Osteocyte (in vitro differentiated cells): ENCODE measurements around the gene OR2AT4. TPM values are rescaled to one million over a fixed set of nuclear protein-coding genes. Genes with fewer than 3 reads are reported as not detected.
"Not testable (repeated sequence)": the region's sequence is repeated elsewhere in the genome, so short reads cannot be mapped to it uniquely, and the experiment has no call there.

Experiments used
- DNase-seq: peaks from one replicate; pipeline ENCODE4 v3.0.0; 2021; ENCODE audit warnings: mixed read lengths; ENCODE audit not compliant: unreplicated experiment; ENCODE audit errors: extremely low spot score
- H3K27ac Mint-ChIP-seq: one replicate; pipeline ENCODE4 v1.8.0; 2021; ENCODE audit warnings: mild to moderate bottlenecking, mixed read lengths; ENCODE audit not compliant: unreplicated experiment
- H3K27me3 Mint-ChIP-seq: one replicate; pipeline ENCODE4 v1.8.0; 2021; ENCODE audit warnings: mixed read lengths; ENCODE audit not compliant: unreplicated experiment
- H3K36me3 Mint-ChIP-seq: one replicate; pipeline ENCODE4 v1.8.0; 2021; ENCODE audit warnings: mixed read lengths; ENCODE audit not compliant: unreplicated experiment
- H3K4me1 Mint-ChIP-seq: one replicate; pipeline ENCODE4 v1.8.0; 2021; ENCODE audit warnings: mixed read lengths; ENCODE audit not compliant: unreplicated experiment
- H3K4me3 Mint-ChIP-seq: one replicate; pipeline ENCODE4 v1.8.0; 2021; ENCODE audit warnings: mild to moderate bottlenecking, moderate library complexity, mixed read lengths; ENCODE audit not compliant: unreplicated experiment
- H3K9me3 Mint-ChIP-seq: one replicate; pipeline ENCODE4 v1.8.0; 2021; ENCODE audit warnings: mixed read lengths; ENCODE audit not compliant: unreplicated experiment
- CTCF ChIP-seq: fragments of 200-600 bp; sonication (generic); IDR thresholded peaks from 2 replicates; pipeline ENCODE4 v1.5.0; 2021; ENCODE audit warnings: antibody characterized with exemption, mild to moderate bottlenecking, moderate library complexity
- total RNA-seq: library from RNA; stranded (reverse); gene quantifications from 2 replicates; pipeline ENCODE4 v1.2.1, GENCODE V29; 2021

Gene OR2AT4
- total RNA-seq, 1 donor from 2014 or later: not detected

- TF ChIP-seq CTCF: no peak
- H3K9me3 Mint-ChIP-seq: peaks cover 13% of the 10 kb centered on the region
These were observed 16.4 kb upstream of the OR2AT4 start for GRCh38 chr11:75113030-75113429.

DNA sequence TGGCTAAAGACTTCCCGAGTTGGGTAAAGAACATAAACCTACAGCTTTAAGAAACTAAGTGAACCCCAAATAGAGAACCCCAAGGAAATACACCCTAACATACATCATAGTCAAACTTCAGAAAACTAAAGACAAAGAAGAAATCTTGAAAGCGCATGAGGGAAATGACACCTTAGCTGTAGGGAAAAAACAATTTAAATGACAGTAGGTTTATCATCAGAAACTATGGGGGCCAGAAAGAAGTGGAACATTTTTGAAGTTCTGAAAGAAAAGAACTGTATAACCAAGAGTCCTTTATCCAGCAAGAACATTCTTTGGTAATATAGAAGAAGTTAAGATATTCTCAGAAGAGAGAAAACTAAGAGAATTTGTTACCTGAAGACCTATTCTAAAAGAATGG, 15.5 kb upstream of the OR2AT4 start:
- H3K4me1 Mint-ChIP-seq: no peaks in the 10 kb centered on the region
- peaks cover 13% of the 10 kb centered on the region for H3K9me3 Mint-ChIP-seq
- peaks cover 9% of the 10 kb centered on the region for H3K27me3 Mint-ChIP-seq
- TF ChIP-seq CTCF: no peak
- DNase-seq: no peak
- H3K4me3 Mint-ChIP-seq: no peak overlapping the region
- H3K27ac Mint-ChIP-seq: no peak overlapping the region
- H3K36me3 Mint-ChIP-seq: no peaks in the 10 kb centered on the region

More at GRCh38 chr11:75113030-75113429, 16.4 kb upstream of the OR2AT4 start:
- Mint-ChIP-seq H3K27ac (no peak overlapping the region), H3K36me3 (no peaks in the 10 kb centered on the region), H3K27me3 (peaks cover 14% of the 10 kb centered on the region), H3K4me1 (no peaks in the 10 kb centered on the region), H3K4me3 (no peak overlapping the region)
- no peak for DNase-seq

DNA sequence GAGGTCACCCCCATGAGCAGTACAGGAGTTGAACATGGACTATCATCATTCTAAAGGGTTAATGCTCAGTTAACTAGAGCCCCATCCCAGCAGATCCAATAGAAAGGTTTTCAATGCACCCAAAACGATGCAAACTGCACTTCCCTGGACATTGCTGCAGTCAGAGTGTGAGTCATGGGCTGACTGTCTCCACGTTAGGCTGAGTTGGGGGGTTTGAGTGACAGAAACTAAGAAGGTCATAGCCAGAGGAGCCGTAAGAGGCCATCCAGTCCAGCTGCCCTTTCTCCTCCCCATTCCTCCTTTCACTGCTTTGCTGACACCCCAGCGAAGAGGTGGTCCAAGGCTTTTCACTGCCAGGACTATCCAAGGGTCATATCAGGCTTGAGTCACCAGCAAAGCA, 10.5 kb upstream of the OR2AT4 start:
- H3K36me3 Mint-ChIP-seq: no peaks in the 10 kb centered on the region
- H3K4me3 Mint-ChIP-seq: no peak overlapping the region
- no peak overlapping the region for H3K27ac Mint-ChIP-seq
- no peak for TF ChIP-seq CTCF
- peaks cover 6% of the 10 kb centered on the region for H3K4me1 Mint-ChIP-seq
- DNase-seq: no peak
- peaks cover 7% of the 10 kb centered on the region for H3K27me3 Mint-ChIP-seq
- H3K9me3 Mint-ChIP-seq: peaks cover 12% of the 10 kb centered on the region

GRCh38 chr11:75105967-75106681, 9.4 kb upstream of the OR2AT4 start:
- not testable (repeated sequence) for DNase-seq, H3K27me3 Mint-ChIP-seq, H3K4me1 Mint-ChIP-seq, H3K4me3 Mint-ChIP-seq, H3K27ac Mint-ChIP-seq, H3K36me3 Mint-ChIP-seq
- H3K9me3 Mint-ChIP-seq: peaks cover 14% of the 10 kb centered on the region

- peaks cover 6% of the 10 kb centered on the region for H3K4me1 Mint-ChIP-seq
- DNase-seq: no peak
- peaks cover 12% of the 10 kb centered on the region for H3K27me3 Mint-ChIP-seq
- peaks cover 10% of the 10 kb centered on the region for H3K9me3 Mint-ChIP-seq
- no peak overlapping the region for H3K27ac Mint-ChIP-seq
- no peak for TF ChIP-seq CTCF
- H3K36me3 Mint-ChIP-seq: no peaks in the 10 kb centered on the region
- H3K4me3 Mint-ChIP-seq: no peak overlapping the region
These were observed 8.8 kb upstream of the OR2AT4 start for GRCh38 chr11:75105462-75105925.
